Activated naive CD8-positive, alpha-beta T cell treated with anti-CD3 and anti-CD28 coated beads, Interleukin-2, amount 50 U/mL, for 16 hours (primary cell): ENCODE measurements around the gene PSTK.

ENCODE experiments used
- DNase-seq: peaks from one replicate; pipeline ENCODE4 v3.0.0-alpha.2; 2020; ENCODE audit warnings: low read depth, low spot score

PSTK gene

GRCh38 chr10:123019264-123019663, 39.1 kb downstream of the PSTK start:
- no peak for DNase-seq

DNA sequence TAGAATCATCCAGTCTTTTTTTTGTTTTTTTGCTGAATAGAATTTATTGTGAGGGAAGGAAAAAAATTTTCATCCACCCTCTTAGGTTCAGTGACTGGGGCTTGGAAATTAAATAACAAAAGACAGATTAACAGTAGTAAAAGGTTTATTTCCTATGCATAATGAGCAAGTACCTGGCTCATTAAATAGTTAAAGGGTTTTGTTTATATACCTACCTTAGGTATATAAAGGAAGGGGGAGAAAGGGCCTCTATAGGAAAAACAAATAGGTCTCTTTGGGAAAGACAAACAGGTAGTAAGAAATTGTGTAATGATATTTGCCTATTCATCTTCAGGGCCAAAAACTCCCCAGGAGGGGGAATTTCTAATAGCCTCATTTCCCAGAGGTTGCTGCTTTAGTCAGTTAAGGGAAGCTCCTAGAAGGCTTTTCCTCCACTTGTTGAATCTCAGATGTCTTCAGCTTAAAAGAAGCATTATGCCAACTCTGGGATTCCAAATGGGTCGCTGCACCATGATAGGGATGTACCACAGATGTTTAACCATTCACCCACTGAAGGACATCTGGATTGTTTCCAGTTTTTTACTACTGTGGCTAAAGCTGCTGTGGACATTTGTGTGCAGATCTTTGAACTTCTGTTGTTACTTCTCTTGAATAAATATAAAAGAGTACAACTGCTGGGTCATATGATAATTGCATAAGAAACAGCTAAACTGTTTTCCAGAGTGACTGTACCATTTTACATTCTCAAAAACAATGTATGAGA, 39.9 kb downstream of the PSTK start:
- DNase-seq = no peak

DNA sequence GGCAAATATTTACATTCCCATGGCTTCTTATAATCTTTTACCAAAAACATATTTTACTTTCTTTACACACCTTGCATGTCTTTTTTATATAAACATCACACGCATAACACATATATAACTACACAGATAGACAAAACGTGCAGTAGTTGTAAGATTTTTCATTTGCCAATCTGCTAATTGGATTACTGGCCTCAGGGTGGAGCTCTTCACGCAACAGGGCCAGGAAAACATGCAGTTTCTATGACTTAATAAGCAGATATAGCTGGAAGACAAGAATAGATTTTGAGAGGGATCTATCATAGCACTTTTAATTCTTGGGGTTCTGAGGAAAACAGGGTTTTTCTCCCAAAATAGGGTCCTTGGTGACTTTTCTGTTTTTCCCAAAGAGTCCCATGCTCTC, 41.3 kb downstream of the PSTK start:
- DNase-seq = no peak

DNA sequence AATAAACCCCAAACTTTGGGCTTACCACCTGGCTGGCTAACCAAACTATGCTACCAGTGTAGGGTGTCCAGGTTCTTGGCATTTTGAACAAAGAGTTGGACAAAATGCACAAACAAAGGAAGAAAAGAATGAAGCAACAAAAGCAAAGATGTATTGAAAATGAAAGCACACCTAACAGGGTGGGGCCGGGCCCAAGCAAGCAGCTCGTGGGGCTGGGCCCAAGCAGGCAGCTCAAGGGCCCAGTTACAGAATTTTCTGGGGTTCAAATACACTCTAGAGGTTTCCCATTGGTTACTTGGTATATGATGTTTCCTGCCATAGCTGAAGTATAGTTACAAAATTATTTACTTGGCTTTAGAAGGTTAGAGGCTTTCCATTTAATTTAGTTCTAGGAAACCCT, 44.3 kb downstream of the PSTK start:
- no peak for DNase-seq

GRCh38 chr10:123026302-123026701, 46.1 kb downstream of the PSTK start:
- no peak for DNase-seq

DNA sequence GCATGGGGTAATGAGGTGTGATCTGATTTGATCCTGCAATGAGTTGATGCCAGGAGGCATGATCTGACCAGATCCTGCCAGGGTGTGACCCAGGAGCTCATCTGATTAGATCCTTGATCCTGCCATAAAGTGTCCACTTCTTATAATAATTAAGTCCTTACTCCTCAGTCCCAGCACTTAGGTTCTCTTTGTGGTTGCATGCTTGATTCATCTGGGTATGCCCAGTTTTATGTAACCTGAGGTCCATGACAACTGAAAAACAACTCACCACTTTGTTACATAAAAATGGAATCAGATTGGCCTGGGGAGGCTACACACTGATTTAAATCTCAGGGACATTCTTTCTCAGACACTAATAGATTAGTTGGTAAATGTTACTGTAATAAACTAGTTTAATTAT, 47.7 kb downstream of the PSTK start:
- DNase-seq = no peak

- no peak for DNase-seq
Observed at GRCh38 chr10:123031124-123031523, 50.9 kb downstream of the PSTK start.

GRCh38 chr10:123034332-123034731, 54.1 kb downstream of the PSTK start:
- DNase-seq = no peak

DNA sequence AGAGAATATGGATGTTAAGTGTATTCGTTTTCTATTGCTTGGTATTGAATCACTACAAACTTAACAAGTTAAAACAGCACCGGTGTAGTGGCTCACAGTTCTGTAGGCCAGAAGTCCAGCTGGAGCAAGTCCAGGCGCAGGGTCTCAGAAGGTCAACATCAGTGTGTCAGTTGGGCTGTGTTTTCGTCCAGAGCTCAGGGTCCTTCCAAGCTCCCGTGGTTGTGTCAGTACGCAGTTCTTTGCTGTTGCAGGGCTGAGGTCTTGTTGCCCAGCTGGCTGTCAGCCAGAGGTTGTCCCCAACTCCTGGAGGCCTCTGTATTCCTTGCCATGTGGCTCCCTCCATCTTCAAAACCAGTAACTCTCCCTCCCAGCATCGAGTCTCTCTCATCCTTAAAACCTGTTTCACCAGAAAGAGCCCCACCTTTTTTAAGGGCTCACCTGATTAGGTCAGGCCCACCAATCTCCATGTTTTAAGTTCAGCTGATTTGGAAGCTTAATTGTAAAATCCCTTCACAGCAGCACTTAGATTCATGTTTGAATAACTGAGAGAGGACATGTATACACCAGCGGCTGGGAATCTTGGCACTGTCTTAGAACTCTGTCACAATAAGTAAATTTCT, 55.4 kb downstream of the PSTK start:
- DNase-seq = no peak

DNA sequence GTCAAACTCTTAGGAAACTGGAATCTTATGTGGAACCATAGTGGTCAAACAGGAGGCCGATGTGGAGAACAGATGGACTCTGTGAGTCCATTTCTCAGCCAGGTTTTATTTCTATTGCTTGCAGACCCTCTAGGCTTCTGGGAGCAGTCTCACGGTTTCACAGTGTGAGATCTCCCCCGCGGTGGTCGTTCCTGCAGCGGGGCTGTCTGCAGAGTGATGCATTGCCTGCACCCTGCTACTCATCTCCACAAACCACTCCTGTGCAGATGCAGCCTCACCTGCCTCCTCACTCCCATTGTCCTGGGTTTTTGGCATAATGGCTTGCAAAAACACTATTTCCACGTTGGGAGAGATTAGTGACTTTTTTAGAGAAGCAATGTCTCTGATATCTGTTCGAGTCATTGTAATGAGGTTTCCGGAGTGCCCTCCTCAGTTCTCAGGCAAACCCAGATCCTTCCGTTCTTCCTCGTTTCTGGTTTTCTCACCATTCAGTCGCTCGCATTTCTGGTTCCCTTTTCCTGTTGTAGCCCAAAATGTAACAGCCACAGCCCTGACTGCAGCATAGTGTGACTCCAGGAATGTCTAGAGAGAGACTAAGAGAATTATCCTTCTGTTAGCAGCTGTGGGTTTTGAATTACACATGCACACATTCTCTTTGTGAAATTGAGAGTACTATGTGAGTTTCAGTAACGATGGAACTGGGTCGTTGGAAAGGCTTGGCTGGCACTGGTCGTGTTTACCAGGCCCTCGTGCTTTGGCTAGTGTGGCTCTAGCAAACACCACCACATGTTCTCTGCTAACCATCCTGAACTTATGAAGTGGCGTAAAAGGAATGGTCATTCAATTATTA, 58.8 kb downstream of the PSTK start:
- DNase-seq = no peak

DNA sequence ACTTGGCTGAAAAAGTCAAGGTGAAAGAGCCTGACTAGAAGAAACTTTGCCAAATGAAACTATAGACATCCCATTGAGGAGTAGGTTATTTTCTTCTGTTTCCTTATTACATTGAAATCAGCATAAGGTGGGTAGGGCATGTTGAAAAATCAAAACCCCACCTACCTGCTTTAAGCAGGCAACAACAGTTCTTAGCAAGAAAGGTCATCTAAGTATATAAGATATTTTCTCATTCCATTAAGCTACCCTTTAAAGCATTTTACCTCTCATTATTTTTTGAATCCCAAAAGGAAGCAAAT, 59.4 kb downstream of the PSTK start:
- no peak for DNase-seq
